DND-41 (cell line): ENCODE measurements around the gene KLHL42.

Experiments used
- ATAC-seq: fragments of 200-7000 bp; cut with Tn5 transposase; 3 replicates; pipeline ENCODE4 v1.9.1; 2021; ENCODE audit warnings: low read depth; ENCODE audit not compliant: insufficient read depth
- DNase-seq: peaks from one replicate; pipeline ENCODE4 v3.0.0-alpha.2; 2020
- H2AFZ ChIP-seq: 2 replicates; pipeline ENCODE4 v1.6.0; 2012; ENCODE audit warnings: low read depth, low read length
- H3K27ac ChIP-seq: 2 replicates; pipeline ENCODE4 v1.5.1; 2012; ENCODE audit warnings: low read length, inconsistent platforms
- H3K27me3 ChIP-seq: fragments of 200-600 bp; sonication (generic); 2 replicates; pipeline ENCODE4 v1.6.0; 2012; ENCODE audit warnings: low read length, mild to moderate bottlenecking, inconsistent platforms; ENCODE audit not compliant: insufficient read depth, poor library complexity
- H3K36me3 ChIP-seq: 2 replicates; pipeline ENCODE4 v1.5.1; 2012; ENCODE audit warnings: low read length, inconsistent platforms; ENCODE audit not compliant: insufficient read depth
- H3K4me1 ChIP-seq: 2 replicates; pipeline ENCODE4 v1.5.1; 2012; ENCODE audit warnings: mild to moderate bottlenecking, low read length; ENCODE audit not compliant: insufficient read depth
- H3K4me2 ChIP-seq: 2 replicates; pipeline ENCODE4 v1.6.0; 2012; ENCODE audit warnings: mild to moderate bottlenecking, moderate library complexity, low read length, inconsistent platforms; ENCODE audit not compliant: insufficient read depth
- H3K4me3 ChIP-seq, 2 experiments: fragments of 200-600 bp in 1 of 2; shearing (Covaris generic) in 1 of 2; 2 replicates each; pipeline ENCODE4 v1.5.1; 2012 to 2016; ENCODE audit warnings: inconsistent platforms in 2 of 2, low read length in 2 of 2, mild to moderate bottlenecking in 2 of 2, low read depth in 1 of 2, moderate library complexity in 1 of 2
- H3K79me2 ChIP-seq: 2 replicates; pipeline ENCODE4 v1.6.0; 2012; ENCODE audit warnings: low read length, inconsistent platforms; ENCODE audit not compliant: insufficient read depth
- H3K9ac ChIP-seq: 2 replicates; pipeline ENCODE4 v1.6.0; 2012; ENCODE audit warnings: low read depth, mild to moderate bottlenecking, inconsistent platforms, low read length, moderate library complexity
- H3K9me3 ChIP-seq: 2 replicates; pipeline ENCODE4 v1.5.1; 2012; ENCODE audit warnings: low read length, moderate library complexity, mild to moderate bottlenecking, inconsistent platforms; ENCODE audit not compliant: insufficient read depth, severe bottlenecking
- H4K20me1 ChIP-seq: 2 replicates; pipeline ENCODE4 v1.6.0; 2012; ENCODE audit warnings: low read length; ENCODE audit not compliant: insufficient read depth
- CTCF ChIP-seq: IDR thresholded peaks from 2 replicates; pipeline ENCODE4 v1.5.1; 2012; ENCODE audit warnings: borderline replicate concordance, low read length, moderate library complexity, mild to moderate bottlenecking; ENCODE audit not compliant: poor library complexity, severe bottlenecking; ENCODE audit errors: extremely low read depth
- EZH2 ChIP-seq: IDR thresholded peaks from 3 replicates; pipeline ENCODE4 v1.6.1; 2012; ENCODE audit warnings: borderline replicate concordance, low read depth, mild to moderate bottlenecking, moderate library complexity, low read length, inconsistent platforms; ENCODE audit not compliant: severe bottlenecking

The KLHL42 gene

GRCh38 chr12:27817766-27818165, 37.7 kb downstream of the KLHL42 start:
- DNase-seq (no peak), ATAC-seq (no peak)
- no peak overlapping the region for H3K4me3 ChIP-seq
- H2AFZ ChIP-seq = no peak overlapping the region
- H3K9me3 ChIP-seq = no peaks in the 10 kb centered on the region
- no peaks in the 10 kb centered on the region for H3K27me3 ChIP-seq
- H3K27ac ChIP-seq = no peak overlapping the region
- no peaks in the 10 kb centered on the region for H4K20me1 ChIP-seq
- peaks cover 5% of the 10 kb centered on the region; the same call in 1 of the 2 replicates for H3K4me1 ChIP-seq
- no peaks in the 10 kb centered on the region for H3K36me3 ChIP-seq
- no peak overlapping the region for H3K4me2 ChIP-seq
- H3K79me2 ChIP-seq = no peaks in the 10 kb centered on the region
- TF ChIP-seq CTCF = no peak
- TF ChIP-seq EZH2 = no peak
- no peak overlapping the region for H3K9ac ChIP-seq

GRCh38 chr12:27818401-27818918, 38.4 kb downstream of the KLHL42 start:
- Histone ChIP-seq H3K27me3 (no peaks in the 10 kb centered on the region), H3K36me3 (no peaks in the 10 kb centered on the region), H3K9me3 (no peaks in the 10 kb centered on the region), H3K27ac (no peak overlapping the region), H2AFZ (no peak overlapping the region), H3K9ac (no peak overlapping the region), H3K4me2 (no peak overlapping the region), H4K20me1 (no peaks in the 10 kb centered on the region), H3K4me1 (peaks cover 5% of the 10 kb centered on the region; the same call in 1 of the 2 replicates), H3K4me3 (no peak overlapping the region), H3K79me2 (no peaks in the 10 kb centered on the region)
- DNase-seq (no peak), ATAC-seq (no peak)
- TF ChIP-seq CTCF (no peak), EZH2 (no peak)

- H3K4me1 ChIP-seq = no peaks in the 10 kb centered on the region
- no peak overlapping the region for H3K9ac ChIP-seq
- no peaks in the 10 kb centered on the region for H3K9me3 ChIP-seq
- H4K20me1 ChIP-seq = no peaks in the 10 kb centered on the region
- no peaks in the 10 kb centered on the region for H3K36me3 ChIP-seq
- H3K4me3 ChIP-seq = no peak overlapping the region
- no peak overlapping the region for H2AFZ ChIP-seq
- ATAC-seq (no peak), DNase-seq (no peak)
- TF ChIP-seq CTCF (no peak), EZH2 (no peak)
- H3K79me2 ChIP-seq = no peaks in the 10 kb centered on the region
- H3K27ac ChIP-seq = no peak overlapping the region
- H3K4me2 ChIP-seq = no peak overlapping the region
- H3K27me3 ChIP-seq = no peaks in the 10 kb centered on the region
These were observed 40.5 kb downstream of the KLHL42 start for GRCh38 chr12:27820564-27820963.
